H9 (cell line): ENCODE data around the gene MAPK11. TPM values are rescaled to one million over a fixed set of nuclear protein-coding genes. Genes with fewer than 3 reads are reported as not detected.

ENCODE experiments used
- DNase-seq: peaks from one replicate; pipeline ENCODE4 v3.0.0-alpha.2; 2017
- H2AFZ ChIP-seq: one replicate; pipeline ENCODE4 v1.6.1; 2013; ENCODE audit warnings: mild to moderate bottlenecking, low read length, control low read depth, moderate library complexity
- H2AK5ac ChIP-seq: 2 replicates; pipeline ENCODE4 v1.6.1; 2013; ENCODE audit warnings: low read length, control low read depth, mixed read lengths; ENCODE audit not compliant: insufficient read length
- H2BK120ac ChIP-seq: one replicate; pipeline ENCODE4 v1.6.1; 2013; ENCODE audit warnings: low read depth, mild to moderate bottlenecking, low read length, control low read depth, inconsistent platforms; ENCODE audit not compliant: poor library complexity, severe bottlenecking
- H2BK12ac ChIP-seq: 2 replicates; pipeline ENCODE4 v1.6.1; 2013; ENCODE audit warnings: low read length, control low read depth, mixed read lengths, low read depth; ENCODE audit not compliant: insufficient read length
- H2BK15ac ChIP-seq: 2 replicates; pipeline ENCODE4 v1.6.1; 2013; ENCODE audit warnings: low read depth, low read length, control low read depth
- H2BK20ac ChIP-seq: one replicate; pipeline ENCODE4 v1.6.1; 2013; ENCODE audit warnings: low read depth, mild to moderate bottlenecking, low read length, control low read depth, inconsistent platforms; ENCODE audit not compliant: poor library complexity, severe bottlenecking
- H2BK5ac ChIP-seq: 2 replicates; pipeline ENCODE4 v1.6.1; 2013; ENCODE audit warnings: low read length, control low read depth, mixed read lengths; ENCODE audit not compliant: insufficient read length
- H3K14ac ChIP-seq: 2 replicates; pipeline ENCODE4 v1.6.1; 2013; ENCODE audit warnings: low read length, control low read depth; ENCODE audit not compliant: insufficient read depth
- H3K18ac ChIP-seq: 2 replicates; pipeline ENCODE4 v1.6.1; 2013; ENCODE audit warnings: low read depth, mild to moderate bottlenecking, mixed read lengths, low read length, control low read depth; ENCODE audit not compliant: insufficient read length
- H3K23ac ChIP-seq: 2 replicates; pipeline ENCODE4 v1.6.1; 2013; ENCODE audit warnings: low read length, control low read depth, mixed read lengths, low read depth; ENCODE audit not compliant: insufficient read length
- H3K23me2 ChIP-seq: 2 replicates; pipeline ENCODE4 v1.6.1; 2013; ENCODE audit warnings: low read depth, mild to moderate bottlenecking, mixed read lengths, low read length, control low read depth; ENCODE audit not compliant: insufficient read length, poor library complexity, severe bottlenecking
- H3K27ac ChIP-seq: 2 replicates; pipeline ENCODE4 v1.5.1; 2013; ENCODE audit warnings: low read length, control low read depth, mixed read lengths, low read depth; ENCODE audit not compliant: insufficient read length
- H3K27me3 ChIP-seq: 2 replicates; pipeline ENCODE4 v1.6.1; 2013; ENCODE audit warnings: low read length, control low read depth, inconsistent platforms; ENCODE audit not compliant: insufficient read depth
- H3K4ac ChIP-seq: 2 replicates; pipeline ENCODE4 v1.6.1; 2013; ENCODE audit warnings: low read depth, mild to moderate bottlenecking, control low read depth, inconsistent platforms, low read length, moderate library complexity
- H3K4me1 ChIP-seq: 2 replicates; pipeline ENCODE4 v1.6.1; 2013; ENCODE audit warnings: low read length, control low read depth, inconsistent platforms; ENCODE audit not compliant: insufficient read depth
- H3K4me2 ChIP-seq: 2 replicates; pipeline ENCODE4 v1.6.1; 2013; ENCODE audit warnings: low read length, control low read depth, mixed read lengths; ENCODE audit not compliant: insufficient read length, insufficient read depth
- H3K56ac ChIP-seq: 2 replicates; pipeline ENCODE4 v1.6.1; 2013; ENCODE audit warnings: low read depth, mild to moderate bottlenecking, mixed read lengths, low read length, control low read depth; ENCODE audit not compliant: insufficient read length
- H3K79me1 ChIP-seq: 2 replicates; pipeline ENCODE4 v1.6.1; 2013; ENCODE audit warnings: low read depth, mild to moderate bottlenecking, moderate library complexity, low read length, control low read depth, inconsistent platforms; ENCODE audit not compliant: insufficient read depth, poor library complexity, severe bottlenecking
- H3K79me2 ChIP-seq: 2 replicates; pipeline ENCODE4 v1.6.1; 2013; ENCODE audit warnings: low read length, control low read depth, inconsistent platforms; ENCODE audit not compliant: insufficient read depth
- H3K9ac ChIP-seq: 2 replicates; pipeline ENCODE4 v1.6.1; 2013; ENCODE audit warnings: low read length, control low read depth, mixed read lengths; ENCODE audit not compliant: insufficient read length; ENCODE audit errors: extremely low read depth
- H3K9me3 ChIP-seq: one replicate; pipeline ENCODE4 v1.6.1; 2013; ENCODE audit warnings: low read depth, low read length, inconsistent platforms; ENCODE audit not compliant: control insufficient read depth
- H3T11ph ChIP-seq: one replicate; pipeline ENCODE4 v1.6.1; 2013; ENCODE audit warnings: mild to moderate bottlenecking, low read length, control low read depth, inconsistent platforms
- H4K20me1 ChIP-seq: one replicate; pipeline ENCODE4 v1.6.1; 2013; ENCODE audit not compliant: control insufficient read depth, insufficient read length, insufficient read depth
- H4K5ac ChIP-seq: 2 replicates; pipeline ENCODE4 v1.6.1; 2013; ENCODE audit warnings: low read depth, mild to moderate bottlenecking, mixed read lengths, low read length, control low read depth; ENCODE audit not compliant: insufficient read length
- H4K8ac ChIP-seq: replicated peaks from 2 replicates; pipeline ENCODE4 v1.6.1; 2013; ENCODE audit warnings: low read length, control low read depth, mixed read lengths, low read depth; ENCODE audit not compliant: insufficient read length
- H4K91ac ChIP-seq: 2 replicates; pipeline ENCODE4 v1.6.1; 2013; ENCODE audit warnings: low read depth, mild to moderate bottlenecking, moderate library complexity, mixed read lengths, low read length, control low read depth; ENCODE audit not compliant: insufficient read length
- H3K27ac Mint-ChIP-seq, 3 experiments: 2 replicates in 2 of 3; 3 replicates in 1 of 3; pipeline ENCODE4 v1.8.0; 2020 to 2021; ENCODE audit warnings: mixed read lengths in 3 of 3, mild to moderate bottlenecking in 1 of 3, moderate library complexity in 1 of 3
- H3K27me3 Mint-ChIP-seq: 2 replicates; pipeline ENCODE4 v1.8.0; 2021; ENCODE audit warnings: low read depth, mild to moderate bottlenecking, moderate library complexity, mixed read lengths
- H3K36me3 Mint-ChIP-seq, 3 experiments: 2 replicates in 2 of 3; 3 replicates in 1 of 3; pipeline ENCODE4 v1.8.0; 2020 to 2021; ENCODE audit warnings: low read depth in 3 of 3, mixed read lengths in 3 of 3; ENCODE audit not compliant: insufficient read depth in 1 of 3
- H3K4me1 Mint-ChIP-seq, 2 experiments: 2 replicates each; pipeline ENCODE4 v1.8.0; 2020; ENCODE audit warnings: mixed read lengths in 2 of 2
- H3K4me3 Mint-ChIP-seq, 2 experiments: 2 replicates in 1 of 2; 3 replicates in 1 of 2; pipeline ENCODE4 v1.8.0; 2020 to 2021; ENCODE audit warnings: mild to moderate bottlenecking in 2 of 2, mixed read lengths in 2 of 2, moderate library complexity in 1 of 2
- H3K9me3 Mint-ChIP-seq, 2 experiments: 2 replicates in 1 of 2; 3 replicates in 1 of 2; pipeline ENCODE4 v1.8.0; 2020; ENCODE audit warnings: mild to moderate bottlenecking in 2 of 2, mixed read lengths in 2 of 2, moderate library complexity in 1 of 2
- WGBS: extraction: QIAGEN DNeasy Blood & Tissue Kit; methylation state at CpG from one replicate; pipeline ENCODE4 v1.1.7; 2013; ENCODE audit warnings: missing lambda C conversion rate, low lambda C conversion rate, mixed read lengths; ENCODE audit not compliant: insufficient read length; ENCODE audit errors: extremely low coverage; 5-methylcytosine and 5-hydroxymethylcytosine counted together
- total RNA-seq: library from RNA; stranded (reverse); gene quantifications from 2 replicates; pipeline ENCODE4 v1.2.1, GENCODE V29; 2021
- TF ChIP-seq, protein P1 (sequence below): fragments of 200-600 bp; sonication (generic); conservative IDR thresholded peaks from 3 replicates; pipeline ENCODE4 v1.8.0; 2021; ENCODE audit warnings: antibody characterized with exemption, mild to moderate bottlenecking

The MAPK11 gene
- total RNA-seq, 1 experiment from 2014 or later, result 1.5 TPM

DNA sequence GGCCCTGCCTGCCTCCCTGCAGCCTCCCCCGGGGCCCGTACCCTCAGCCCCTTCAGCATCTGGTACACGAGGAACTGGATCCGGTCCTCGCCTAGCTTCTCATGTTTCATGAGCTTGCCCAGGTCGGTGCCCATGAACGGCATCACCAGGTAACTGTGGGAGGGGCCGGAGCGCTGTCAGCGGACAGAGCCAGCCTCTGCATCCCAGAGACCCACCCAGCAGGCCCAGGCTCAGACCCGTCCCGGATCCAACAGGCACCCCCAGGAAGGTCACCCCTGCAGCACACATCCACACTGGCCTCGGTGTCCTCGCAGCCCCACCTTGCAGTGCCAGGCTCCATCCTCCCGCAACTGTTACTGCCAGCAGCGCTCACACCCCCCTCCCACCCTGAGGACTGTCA is 13.1 kb downstream of the MAPK11 start:
- H2BK120ac ChIP-seq, result no peak overlapping the region

More for the DNA sequence above, 13.1 kb downstream of the MAPK11 start:
- no peaks in the 10 kb centered on the region for H3K79me1 ChIP-seq
- H3K4me1 ChIP-seq, result no peaks in the 10 kb centered on the region
- Mint-ChIP-seq H3K9me3 (no peaks in the 10 kb centered on the region; a peak in 1 of 5 replicates), H3K4me1 (peaks cover 1 to 4% of the 10 kb centered on the region in 2 experiments), H3K4me3 (no peak overlapping the region), H3K36me3 (peaks cover 0 to 3% (median 0%) of the 10 kb centered on the region in 3 experiments; a peak in 2 of 7 replicates), H3K27ac (no peak overlapping the region), H3K27me3 (peaks cover 16% of the 10 kb centered on the region)
- H3K9ac ChIP-seq, result no peak overlapping the region
- H3K4ac ChIP-seq, result no peak overlapping the region
- H4K8ac ChIP-seq, result no peak overlapping the region
- no CpG with 5 or more reads among the region's 16 CpGs for WGBS
- H3K27ac ChIP-seq, result no peak overlapping the region
- H4K20me1 ChIP-seq, result no peaks in the 10 kb centered on the region
- H3K23me2 ChIP-seq, result peaks cover 8% of the 10 kb centered on the region
- H3K27me3 ChIP-seq, result no peaks in the 10 kb centered on the region
- H2BK5ac ChIP-seq, result no peak overlapping the region
- no peaks in the 10 kb centered on the region for H3K79me2 ChIP-seq
- no peak overlapping the region for H4K5ac ChIP-seq
- no peak overlapping the region for H2BK15ac ChIP-seq
- H2BK12ac ChIP-seq, result no peak overlapping the region
- DNase-seq, result no peak
- no peak overlapping the region for H2AK5ac ChIP-seq
- no peak overlapping the region for H3K18ac ChIP-seq
- no peak overlapping the region for H3T11ph ChIP-seq
- no peak overlapping the region for H3K56ac ChIP-seq
- no peak overlapping the region for H2BK20ac ChIP-seq
- no peak overlapping the region for H3K23ac ChIP-seq
- no peaks in the 10 kb centered on the region for H3K9me3 ChIP-seq
- no peak overlapping the region; the same call in 1 of the 2 replicates for H3K14ac ChIP-seq
- no peak overlapping the region for H3K4me2 ChIP-seq
- no peak overlapping the region for H2AFZ ChIP-seq
- no peak overlapping the region for H4K91ac ChIP-seq
- TF ChIP-seq, protein P1, sequence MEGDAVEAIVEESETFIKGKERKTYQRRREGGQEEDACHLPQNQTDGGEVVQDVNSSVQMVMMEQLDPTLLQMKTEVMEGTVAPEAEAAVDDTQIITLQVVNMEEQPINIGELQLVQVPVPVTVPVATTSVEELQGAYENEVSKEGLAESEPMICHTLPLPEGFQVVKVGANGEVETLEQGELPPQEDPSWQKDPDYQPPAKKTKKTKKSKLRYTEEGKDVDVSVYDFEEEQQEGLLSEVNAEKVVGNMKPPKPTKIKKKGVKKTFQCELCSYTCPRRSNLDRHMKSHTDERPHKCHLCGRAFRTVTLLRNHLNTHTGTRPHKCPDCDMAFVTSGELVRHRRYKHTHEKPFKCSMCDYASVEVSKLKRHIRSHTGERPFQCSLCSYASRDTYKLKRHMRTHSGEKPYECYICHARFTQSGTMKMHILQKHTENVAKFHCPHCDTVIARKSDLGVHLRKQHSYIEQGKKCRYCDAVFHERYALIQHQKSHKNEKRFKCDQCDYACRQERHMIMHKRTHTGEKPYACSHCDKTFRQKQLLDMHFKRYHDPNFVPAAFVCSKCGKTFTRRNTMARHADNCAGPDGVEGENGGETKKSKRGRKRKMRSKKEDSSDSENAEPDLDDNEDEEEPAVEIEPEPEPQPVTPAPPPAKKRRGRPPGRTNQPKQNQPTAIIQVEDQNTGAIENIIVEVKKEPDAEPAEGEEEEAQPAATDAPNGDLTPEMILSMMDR, result no peak
